ENCODE results near the gene MKLN1. TPM values are rescaled to one million over a fixed set of nuclear protein-coding genes. Genes with fewer than 3 reads are reported as not detected.

The MKLN1 gene
- total RNA-seq, 3 donors from 2014 or later (not counting 1 experiment from before 2014, with no cell fraction given): 59.1 to 79.6 (median 65.0) TPM

DNA sequence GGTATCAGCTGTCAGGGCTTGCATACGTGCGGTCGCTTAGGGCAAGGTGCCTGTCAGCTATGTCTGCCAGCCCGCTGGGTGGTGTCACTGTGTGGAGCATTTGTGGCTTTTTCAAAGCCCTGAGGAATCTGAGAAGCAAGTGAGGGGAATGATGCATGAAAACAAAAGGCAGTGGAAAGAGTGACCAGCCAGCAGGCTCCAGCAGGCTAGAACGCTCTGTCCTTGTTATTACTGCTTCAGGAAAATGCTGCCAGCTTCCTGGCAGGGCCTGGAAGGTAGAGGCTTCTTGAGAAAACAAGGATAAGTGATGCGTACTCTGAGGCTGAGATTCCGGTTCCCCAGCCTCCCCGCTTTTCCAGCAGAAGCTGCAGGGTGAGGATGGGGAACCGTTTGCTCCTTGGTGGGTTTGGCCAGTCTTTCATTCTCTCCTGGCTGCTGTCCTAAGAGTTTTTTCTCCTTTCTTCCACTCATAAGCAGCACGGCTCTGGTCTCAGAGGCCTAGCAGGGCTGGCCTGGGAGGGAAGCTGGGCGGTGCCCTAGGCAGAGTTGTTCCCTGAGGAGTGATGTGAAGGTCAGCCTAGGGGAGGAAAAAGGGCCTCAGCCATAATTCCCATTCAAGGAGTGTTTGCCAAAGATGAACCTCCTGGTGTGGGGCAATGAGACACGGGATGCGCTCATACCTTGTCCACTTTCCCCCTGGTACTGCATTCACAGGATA is 42.8 kb upstream of the MKLN1 start:
- WGBS (ENCODE audit: insufficient coverage): 86% methylated on average over 13 of the region's 13 CpGs
- H3K36me3 ChIP-seq (ENCODE audit: control insufficient read depth, insufficient read depth, low read length): no peaks in the 10 kb centered on the region

DNA sequence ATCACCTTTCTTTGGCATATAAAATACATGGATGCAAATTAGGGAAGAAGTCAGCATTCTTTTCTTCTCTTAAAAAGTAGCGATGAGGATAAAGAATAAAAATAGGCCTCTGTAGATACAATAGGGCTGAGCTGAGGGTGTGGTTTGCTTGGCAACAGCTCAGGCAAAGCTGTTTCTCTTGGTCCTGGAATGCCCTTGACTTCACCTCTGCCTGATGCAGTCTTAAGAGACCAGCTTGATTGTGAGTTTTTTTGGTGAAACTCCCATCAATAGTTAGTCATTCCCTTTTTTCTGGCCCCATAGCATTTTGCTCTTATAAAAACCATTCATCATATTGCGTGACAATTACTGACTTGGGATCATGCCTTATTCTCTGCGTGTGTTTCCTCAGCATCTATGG is 42.1 kb upstream of the MKLN1 start:
- H3K9me3 ChIP-seq (ENCODE audit: control insufficient read depth, insufficient read depth, low read length): no peaks in the 10 kb centered on the region
- DNase-seq (no peak), ATAC-seq (no peak)
- no peak overlapping the region for H3K4me3 ChIP-seq (ENCODE audit: low read length)
- H3K27ac Mint-ChIP-seq: no peak overlapping the region
- H3K36me3 ChIP-seq (ENCODE audit: control insufficient read depth, insufficient read depth, low read length): no peaks in the 10 kb centered on the region
- H3K4me3 Mint-ChIP-seq: no peak overlapping the region
- H3K36me3 Mint-ChIP-seq: no peaks in the 10 kb centered on the region
- intact Hi-C loops (cut with micrococcal nuclease): no loop called here
- WGBS (ENCODE audit: insufficient coverage): 96% methylated on average over 3 of the region's 3 CpGs
- no peaks in the 10 kb centered on the region for H3K27me3 ChIP-seq (ENCODE audit: control insufficient read depth, insufficient read depth, low read length)
- no peaks in the 10 kb centered on the region for H3K27me3 Mint-ChIP-seq (ENCODE audit: low read depth in 2 of 2)
- peaks cover 0 to 8% of the 10 kb centered on the region in 2 donors for H3K4me1 Mint-ChIP-seq
- H3K27ac ChIP-seq (ENCODE audit: low read length): no peak overlapping the region
- TF ChIP-seq, protein P1, sequence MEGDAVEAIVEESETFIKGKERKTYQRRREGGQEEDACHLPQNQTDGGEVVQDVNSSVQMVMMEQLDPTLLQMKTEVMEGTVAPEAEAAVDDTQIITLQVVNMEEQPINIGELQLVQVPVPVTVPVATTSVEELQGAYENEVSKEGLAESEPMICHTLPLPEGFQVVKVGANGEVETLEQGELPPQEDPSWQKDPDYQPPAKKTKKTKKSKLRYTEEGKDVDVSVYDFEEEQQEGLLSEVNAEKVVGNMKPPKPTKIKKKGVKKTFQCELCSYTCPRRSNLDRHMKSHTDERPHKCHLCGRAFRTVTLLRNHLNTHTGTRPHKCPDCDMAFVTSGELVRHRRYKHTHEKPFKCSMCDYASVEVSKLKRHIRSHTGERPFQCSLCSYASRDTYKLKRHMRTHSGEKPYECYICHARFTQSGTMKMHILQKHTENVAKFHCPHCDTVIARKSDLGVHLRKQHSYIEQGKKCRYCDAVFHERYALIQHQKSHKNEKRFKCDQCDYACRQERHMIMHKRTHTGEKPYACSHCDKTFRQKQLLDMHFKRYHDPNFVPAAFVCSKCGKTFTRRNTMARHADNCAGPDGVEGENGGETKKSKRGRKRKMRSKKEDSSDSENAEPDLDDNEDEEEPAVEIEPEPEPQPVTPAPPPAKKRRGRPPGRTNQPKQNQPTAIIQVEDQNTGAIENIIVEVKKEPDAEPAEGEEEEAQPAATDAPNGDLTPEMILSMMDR (IDR thresholded peaks at IDR 0.05): no peak
- no peaks in the 10 kb centered on the region for H3K9me3 Mint-ChIP-seq
- no peaks in the 10 kb centered on the region for H3K4me1 ChIP-seq (ENCODE audit: control insufficient read depth, insufficient read depth, low read length)

More for the DNA sequence above, 42.8 kb upstream of the MKLN1 start:
- ATAC-seq (no peak), DNase-seq (no peak)
- intact Hi-C loops (cut with micrococcal nuclease): no loop called here
- Histone ChIP-seq H3K4me1 (ENCODE audit: control insufficient read depth, insufficient read depth, low read length) (no peaks in the 10 kb centered on the region), H3K27me3 (ENCODE audit: control insufficient read depth, insufficient read depth, low read length) (no peaks in the 10 kb centered on the region), H3K27ac (ENCODE audit: low read length) (no peak overlapping the region), H3K4me3 (ENCODE audit: low read length) (no peak overlapping the region), H3K9me3 (ENCODE audit: control insufficient read depth, insufficient read depth, low read length) (no peaks in the 10 kb centered on the region)
- Mint-ChIP-seq H3K4me1 (peaks cover 0 to 8% of the 10 kb centered on the region in 2 donors), H3K27ac (no peak overlapping the region), H3K36me3 (no peaks in the 10 kb centered on the region), H3K27me3 (ENCODE audit: low read depth in 2 of 2) (no peaks in the 10 kb centered on the region), H3K9me3 (no peaks in the 10 kb centered on the region), H3K4me3 (no peak overlapping the region)
- TF ChIP-seq, protein P1 (IDR thresholded peaks at IDR 0.05): no peak

DNA sequence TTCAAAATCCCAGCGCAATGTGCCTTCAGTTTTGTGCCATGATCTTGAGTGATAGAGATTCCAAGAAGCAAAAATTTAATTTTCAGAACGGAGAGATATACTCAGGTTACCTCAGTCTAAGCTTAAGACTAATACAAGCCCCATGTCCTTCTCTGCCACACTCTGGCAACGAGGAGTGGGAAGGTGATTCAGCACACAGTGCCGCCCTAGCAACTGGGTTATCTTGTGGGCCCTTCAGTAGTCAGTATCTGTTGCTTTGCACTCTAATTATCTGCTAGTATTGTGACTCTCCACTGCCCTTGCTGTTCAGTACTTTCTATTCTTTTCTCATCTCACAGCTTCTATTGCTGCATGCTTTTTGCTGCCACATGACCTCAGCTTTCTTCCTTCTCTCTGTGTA is 39.2 kb upstream of the MKLN1 start:
- intact Hi-C loops (cut with micrococcal nuclease): no loop called here
- Histone ChIP-seq H3K27ac (ENCODE audit: low read length) (no peak overlapping the region), H3K4me3 (ENCODE audit: low read length) (no peak overlapping the region), H3K27me3 (ENCODE audit: control insufficient read depth, insufficient read depth, low read length) (no peaks in the 10 kb centered on the region), H3K36me3 (ENCODE audit: control insufficient read depth, insufficient read depth, low read length) (no peaks in the 10 kb centered on the region), H3K4me1 (ENCODE audit: control insufficient read depth, insufficient read depth, low read length) (no peaks in the 10 kb centered on the region), H3K9me3 (ENCODE audit: control insufficient read depth, insufficient read depth, low read length) (no peaks in the 10 kb centered on the region)
- ATAC-seq (no peak), DNase-seq (no peak)
- WGBS (ENCODE audit: insufficient coverage): 98% methylated on average over 4 of the region's 4 CpGs
- Mint-ChIP-seq H3K4me1 (peaks cover 0 to 8% of the 10 kb centered on the region in 2 donors), H3K4me3 (no peak overlapping the region), H3K27me3 (ENCODE audit: low read depth in 2 of 2) (no peaks in the 10 kb centered on the region), H3K9me3 (no peaks in the 10 kb centered on the region), H3K36me3 (no peaks in the 10 kb centered on the region), H3K27ac (no peak overlapping the region)
- TF ChIP-seq, protein P1 (IDR thresholded peaks at IDR 0.05): no peak

DNA sequence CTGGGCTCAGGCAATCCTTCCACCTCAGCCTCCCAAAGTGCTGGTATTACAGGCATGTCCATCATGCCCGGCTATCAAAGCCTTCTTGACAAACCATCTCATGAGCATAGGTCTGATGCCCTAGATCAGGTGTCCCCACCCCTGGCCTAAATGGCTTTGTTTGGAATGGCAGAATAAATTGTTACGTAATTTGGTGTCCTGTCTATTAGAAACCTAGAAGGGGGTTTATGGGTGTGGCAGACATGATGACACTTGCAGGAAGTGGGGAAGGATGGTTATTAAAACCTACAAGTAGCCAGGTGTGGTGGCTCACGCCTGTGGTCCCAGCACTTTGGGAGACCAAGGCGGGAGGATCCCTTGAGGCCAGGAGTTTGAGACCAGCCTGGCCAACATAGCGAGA is 38.6 kb upstream of the MKLN1 start:
- H3K36me3 ChIP-seq (ENCODE audit: control insufficient read depth, insufficient read depth, low read length): no peaks in the 10 kb centered on the region
- Mint-ChIP-seq H3K27ac (no peak overlapping the region), H3K27me3 (ENCODE audit: low read depth in 2 of 2) (no peaks in the 10 kb centered on the region), H3K4me1 (peaks cover 0 to 8% of the 10 kb centered on the region in 2 donors), H3K36me3 (no peaks in the 10 kb centered on the region), H3K9me3 (no peaks in the 10 kb centered on the region), H3K4me3 (no peak overlapping the region)
- H3K9me3 ChIP-seq (ENCODE audit: control insufficient read depth, insufficient read depth, low read length): no peaks in the 10 kb centered on the region
- WGBS (ENCODE audit: insufficient coverage): 88% methylated on average over 5 of the region's 5 CpGs
- no peak overlapping the region for H3K4me3 ChIP-seq (ENCODE audit: low read length)
- no peaks in the 10 kb centered on the region for H3K4me1 ChIP-seq (ENCODE audit: control insufficient read depth, insufficient read depth, low read length)
- ATAC-seq (no peak), DNase-seq (no peak)
- intact Hi-C loops (cut with micrococcal nuclease): no loop called here
- TF ChIP-seq, protein P1 (IDR thresholded peaks at IDR 0.05): no peak
- H3K27me3 ChIP-seq (ENCODE audit: control insufficient read depth, insufficient read depth, low read length): no peaks in the 10 kb centered on the region
- no peak overlapping the region for H3K27ac ChIP-seq (ENCODE audit: low read length)
